Glutamatergic neuron (in vitro differentiated cells): Measurements from ENCODE around the gene HMGB4. TPM values are rescaled to one million over a fixed set of nuclear protein-coding genes. Genes with fewer than 3 reads are reported as not detected.
A peak's percentile ranks its signal among the peaks of the same experiment; 100 is the strongest.

Experiments used
- DNase-seq: peaks from one replicate; pipeline ENCODE4 v3.0.0; 2022
- H3K27ac Mint-ChIP-seq: one replicate; pipeline ENCODE4 v1.8.0; 2020; ENCODE audit warnings: mild to moderate bottlenecking, mixed read lengths, inconsistent platforms; ENCODE audit not compliant: unreplicated experiment
- H3K27me3 Mint-ChIP-seq: one replicate; pipeline ENCODE4 v1.8.0; 2020; ENCODE audit warnings: mild to moderate bottlenecking, moderate library complexity, mixed read lengths, inconsistent platforms; ENCODE audit not compliant: unreplicated experiment
- H3K36me3 Mint-ChIP-seq: one replicate; pipeline ENCODE4 v1.8.0; 2020; ENCODE audit warnings: mild to moderate bottlenecking, mixed read lengths, inconsistent platforms; ENCODE audit not compliant: unreplicated experiment
- H3K4me1 Mint-ChIP-seq: one replicate; pipeline ENCODE4 v1.8.0; 2020; ENCODE audit warnings: mild to moderate bottlenecking, low read depth, mixed read lengths, inconsistent platforms; ENCODE audit not compliant: unreplicated experiment
- H3K4me3 Mint-ChIP-seq: one replicate; pipeline ENCODE4 v1.8.0; 2020; ENCODE audit warnings: mild to moderate bottlenecking, mixed read lengths, inconsistent platforms; ENCODE audit not compliant: unreplicated experiment
- H3K9me3 Mint-ChIP-seq: one replicate; pipeline ENCODE4 v1.8.0; 2020; ENCODE audit warnings: mild to moderate bottlenecking, moderate library complexity, mixed read lengths, inconsistent platforms; ENCODE audit not compliant: unreplicated experiment
- total RNA-seq: library from RNA; stranded (reverse); fragmentation: NEBNext Ultra II Directional; extraction: Animal tissue kit (Norgen Biotek cat#: 25700); gene quantifications from one replicate; pipeline ENCODE4 v1.2.1, GENCODE V29; 2021; ENCODE audit not compliant: unreplicated experiment
- TF ChIP-seq, protein P1 (sequence below): fragments of 200-600 bp; sonication (generic); IDR thresholded peaks from one replicate; pipeline ENCODE4 v1.5.0; 2021; ENCODE audit not compliant: partially characterized antibody, unreplicated experiment

The HMGB4 gene
- total RNA-seq, 1 donor from 2014 or later: not detected

DNA sequence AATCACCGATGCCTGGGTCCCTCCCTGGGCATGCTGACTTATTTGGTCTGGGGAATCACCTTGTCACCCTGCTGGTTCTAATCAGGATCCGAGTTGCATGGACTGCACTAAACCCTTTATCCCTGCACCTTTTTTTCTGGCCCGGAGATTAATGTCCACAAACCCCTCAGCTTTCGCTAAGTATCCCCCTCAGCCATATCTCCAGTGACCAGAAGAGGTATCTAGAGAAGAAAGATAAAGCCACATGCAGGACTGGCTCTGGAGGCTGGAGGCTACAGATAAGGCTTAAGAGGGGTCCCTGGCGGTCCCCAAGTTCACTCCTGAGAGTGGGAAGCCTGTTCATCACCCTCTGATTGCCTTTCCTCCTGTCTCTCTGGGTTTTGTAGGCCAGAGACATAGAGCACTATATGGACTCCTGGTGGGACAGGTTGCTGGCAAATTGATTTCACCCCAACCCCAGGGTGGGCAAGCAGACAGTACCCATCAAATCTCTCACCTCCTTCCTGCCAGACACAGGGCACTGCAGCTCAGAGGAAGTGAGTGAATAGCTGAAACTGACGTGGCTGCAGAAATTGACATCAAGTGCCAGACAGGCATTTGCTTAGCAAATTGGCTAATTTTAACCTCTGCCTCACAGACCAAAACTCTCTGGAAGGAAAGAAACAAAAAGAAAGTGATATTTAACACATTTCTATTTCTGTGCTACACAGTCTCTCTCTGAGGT, 38.8 kb downstream of the HMGB4 start:
- H3K27ac Mint-ChIP-seq: no peak overlapping the region
- no peak overlapping the region for H3K4me3 Mint-ChIP-seq
- no peaks in the 10 kb centered on the region for H3K36me3 Mint-ChIP-seq
- TF ChIP-seq, protein P1, sequence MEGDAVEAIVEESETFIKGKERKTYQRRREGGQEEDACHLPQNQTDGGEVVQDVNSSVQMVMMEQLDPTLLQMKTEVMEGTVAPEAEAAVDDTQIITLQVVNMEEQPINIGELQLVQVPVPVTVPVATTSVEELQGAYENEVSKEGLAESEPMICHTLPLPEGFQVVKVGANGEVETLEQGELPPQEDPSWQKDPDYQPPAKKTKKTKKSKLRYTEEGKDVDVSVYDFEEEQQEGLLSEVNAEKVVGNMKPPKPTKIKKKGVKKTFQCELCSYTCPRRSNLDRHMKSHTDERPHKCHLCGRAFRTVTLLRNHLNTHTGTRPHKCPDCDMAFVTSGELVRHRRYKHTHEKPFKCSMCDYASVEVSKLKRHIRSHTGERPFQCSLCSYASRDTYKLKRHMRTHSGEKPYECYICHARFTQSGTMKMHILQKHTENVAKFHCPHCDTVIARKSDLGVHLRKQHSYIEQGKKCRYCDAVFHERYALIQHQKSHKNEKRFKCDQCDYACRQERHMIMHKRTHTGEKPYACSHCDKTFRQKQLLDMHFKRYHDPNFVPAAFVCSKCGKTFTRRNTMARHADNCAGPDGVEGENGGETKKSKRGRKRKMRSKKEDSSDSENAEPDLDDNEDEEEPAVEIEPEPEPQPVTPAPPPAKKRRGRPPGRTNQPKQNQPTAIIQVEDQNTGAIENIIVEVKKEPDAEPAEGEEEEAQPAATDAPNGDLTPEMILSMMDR: no peak
- no peaks in the 10 kb centered on the region for H3K4me1 Mint-ChIP-seq
- peaks cover 4% of the 10 kb centered on the region for H3K9me3 Mint-ChIP-seq
- H3K27me3 Mint-ChIP-seq: no peaks in the 10 kb centered on the region
- DNase-seq: no peak

DNA sequence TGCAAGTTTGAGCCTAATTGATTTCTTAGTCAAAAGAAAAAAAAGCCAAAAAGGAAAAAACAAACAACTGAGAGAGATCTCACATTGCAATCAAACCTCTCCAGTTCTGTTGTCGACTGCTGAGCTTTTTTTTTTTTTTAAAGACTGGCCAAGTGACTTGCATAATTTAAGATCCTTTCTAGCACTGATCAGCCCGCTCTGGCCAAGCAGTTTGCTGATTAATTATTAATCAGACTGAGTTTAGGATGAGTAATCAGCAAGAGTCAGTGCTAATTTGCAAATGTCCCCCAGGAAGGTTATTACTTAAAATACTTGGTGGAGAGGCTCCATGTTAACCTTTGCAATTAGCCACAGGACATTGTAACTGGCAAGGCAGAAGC, 39.3 kb downstream of the HMGB4 start:
- Mint-ChIP-seq H3K27ac (peak overlapping the region; percentile 41), H3K4me3 (no peak overlapping the region), H3K4me1 (no peaks in the 10 kb centered on the region), H3K9me3 (peaks cover 4% of the 10 kb centered on the region), H3K36me3 (no peaks in the 10 kb centered on the region), H3K27me3 (no peaks in the 10 kb centered on the region)
- TF ChIP-seq, protein P1: no peak
- DNase-seq: no peak

DNA sequence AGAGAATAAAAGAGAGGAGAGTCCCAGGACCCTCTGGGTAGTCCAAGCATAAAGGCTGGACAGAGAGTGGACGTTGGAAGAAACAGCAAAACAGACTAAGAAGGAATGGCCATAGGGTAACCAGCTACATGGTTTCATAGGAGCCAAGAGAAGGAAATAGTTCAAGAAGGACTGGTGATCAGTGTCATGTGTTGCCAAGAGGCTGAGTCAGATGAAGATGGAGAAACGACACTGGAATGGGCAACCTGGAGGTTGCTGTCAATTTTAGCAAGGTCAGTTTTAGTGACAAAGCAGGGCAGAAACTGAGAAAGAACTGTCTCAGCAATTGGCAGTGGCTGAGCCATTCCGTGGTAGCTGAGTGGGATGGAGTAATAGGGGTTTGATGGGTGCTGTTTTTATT, 41.4 kb downstream of the HMGB4 start:
- Mint-ChIP-seq H3K4me1 (no peaks in the 10 kb centered on the region), H3K27ac (no peak overlapping the region), H3K4me3 (no peak overlapping the region), H3K27me3 (no peaks in the 10 kb centered on the region), H3K9me3 (peaks cover 4% of the 10 kb centered on the region), H3K36me3 (no peaks in the 10 kb centered on the region)
- TF ChIP-seq, protein P1: no peak
- DNase-seq: no peak

DNA sequence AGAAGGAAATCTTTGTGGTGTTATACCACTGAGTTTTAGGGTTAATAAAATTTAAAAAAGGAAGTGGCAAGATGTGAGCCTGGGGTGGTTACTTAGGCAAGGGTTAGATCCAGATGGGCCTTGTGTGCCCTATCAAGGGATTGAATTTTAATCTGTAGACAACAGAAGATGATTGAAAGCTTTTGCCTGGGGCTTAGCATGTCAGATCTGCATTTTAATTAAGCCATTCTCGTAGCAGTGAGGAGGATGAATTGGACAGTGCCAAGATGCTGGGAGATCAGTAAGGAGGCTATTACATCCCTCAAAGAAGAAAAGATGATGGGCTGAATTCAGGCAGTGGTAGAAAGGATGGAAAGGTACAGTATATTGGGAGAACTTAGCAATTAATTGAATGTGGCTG, 42.3 kb downstream of the HMGB4 start:
- H3K36me3 Mint-ChIP-seq: no peaks in the 10 kb centered on the region
- TF ChIP-seq, protein P1: no peak
- no peaks in the 10 kb centered on the region for H3K27me3 Mint-ChIP-seq
- no peak overlapping the region for H3K27ac Mint-ChIP-seq
- no peaks in the 10 kb centered on the region for H3K4me1 Mint-ChIP-seq
- H3K4me3 Mint-ChIP-seq: no peak overlapping the region
- no peak for DNase-seq
- H3K9me3 Mint-ChIP-seq: peaks cover 4% of the 10 kb centered on the region

DNA sequence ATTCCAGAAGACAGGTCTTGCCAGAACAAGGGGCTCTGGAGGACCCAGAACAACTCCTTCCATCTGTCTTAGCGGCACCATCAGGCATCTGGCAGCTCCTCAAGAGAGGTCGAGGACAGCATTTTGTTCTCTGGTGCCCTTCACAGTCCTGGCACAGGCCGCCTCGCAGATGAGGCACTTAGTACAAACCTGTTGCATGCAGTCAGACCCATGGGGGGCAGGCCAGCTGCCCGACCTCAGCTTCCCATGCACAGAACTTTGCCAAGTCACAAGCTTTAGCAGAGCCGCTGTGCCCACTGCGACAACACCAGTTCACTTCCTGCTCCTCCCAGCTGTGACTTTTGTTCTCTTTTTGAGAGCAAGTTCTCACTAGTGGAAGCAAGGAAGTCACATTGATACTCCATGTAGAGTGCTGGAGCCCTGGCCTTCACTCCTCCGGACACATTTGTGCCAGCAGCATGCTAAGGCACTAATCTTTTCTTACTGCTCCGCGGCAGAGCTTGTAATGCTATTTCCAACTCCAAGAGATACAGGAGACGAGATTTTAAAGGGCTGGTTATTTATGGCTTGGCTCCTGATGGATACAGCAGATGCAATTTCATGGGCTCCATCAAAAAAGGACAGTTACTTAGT, 44.6 kb downstream of the HMGB4 start:
- H3K9me3 Mint-ChIP-seq: peaks cover 4% of the 10 kb centered on the region
- no peaks in the 10 kb centered on the region for H3K4me1 Mint-ChIP-seq
- TF ChIP-seq, protein P1: no peak
- no peak overlapping the region for H3K27ac Mint-ChIP-seq
- no peaks in the 10 kb centered on the region for H3K27me3 Mint-ChIP-seq
- no peak overlapping the region for H3K4me3 Mint-ChIP-seq
- DNase-seq: no peak
- H3K36me3 Mint-ChIP-seq: no peaks in the 10 kb centered on the region
